PFSK-1 (cell line): Measurements from ENCODE around the gene U2AF1L4.

Source experiments
- FOXP2 ChIP-seq: optimal IDR thresholded peaks from 2 replicates; pipeline ENCODE3; 2011; ENCODE audit warnings: borderline replicate concordance, control low read depth, inconsistent platforms; ENCODE audit not compliant: insufficient read depth; ENCODE audit errors: extremely low read length, extremely low read depth
- POLR2AphosphoS5 ChIP-seq: IDR thresholded peaks from 2 replicates; pipeline ENCODE4 v1.6.1; 2012; ENCODE audit warnings: low read depth, mild to moderate bottlenecking, control low read depth, low read length, moderate library complexity
- SIN3A ChIP-seq: IDR thresholded peaks from 2 replicates; pipeline ENCODE4 v1.6.1; 2012; ENCODE audit warnings: mild to moderate bottlenecking, low read length, moderate library complexity, borderline replicate concordance; ENCODE audit not compliant: insufficient read depth
- TAF1 ChIP-seq: IDR thresholded peaks from 2 replicates; pipeline ENCODE4 v1.6.1; 2012; ENCODE audit warnings: low read length, control low read depth, borderline replicate concordance; ENCODE audit not compliant: insufficient read depth
- TF ChIP-seq, protein P1 (sequence below), 2 experiments: IDR thresholded peaks; 2 replicates each; pipeline versions ENCODE4 v1.6.1 to v1.8.0; 2011 to 2012; ENCODE audit warnings: low read depth in 2 of 2, low read length in 2 of 2, control low read depth in 1 of 2, inconsistent platforms in 1 of 2, mild to moderate bottlenecking in 1 of 2, moderate library complexity in 1 of 2; ENCODE audit not compliant: insufficient read depth in 1 of 2

Gene U2AF1L4

DNA sequence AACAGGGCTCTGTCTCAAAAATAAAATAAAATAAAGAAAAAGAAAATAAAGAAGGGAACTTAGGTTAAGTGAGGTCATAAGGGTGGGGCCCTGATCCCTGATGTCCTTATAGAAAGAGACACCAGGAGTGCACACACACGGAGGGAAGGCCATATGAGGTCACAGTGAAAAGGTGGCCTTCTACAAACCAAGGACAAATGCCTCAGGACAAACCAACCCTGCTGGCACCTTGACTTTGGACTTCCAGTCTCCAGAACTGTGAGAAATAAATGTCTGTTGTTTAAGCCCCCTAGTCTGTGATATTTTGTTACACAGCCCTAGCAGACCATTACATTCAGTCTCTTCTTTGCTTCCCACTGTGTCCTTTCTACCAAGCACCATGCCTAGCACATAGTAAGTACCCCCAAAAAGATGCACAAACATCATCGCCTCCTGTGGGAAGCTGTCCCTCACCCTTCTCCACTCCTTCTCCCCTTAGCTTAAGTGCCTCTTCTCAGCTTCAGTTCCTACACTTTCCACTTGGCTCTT is 49.3 kb downstream of the U2AF1L4 start:
- TF ChIP-seq, protein P1, sequence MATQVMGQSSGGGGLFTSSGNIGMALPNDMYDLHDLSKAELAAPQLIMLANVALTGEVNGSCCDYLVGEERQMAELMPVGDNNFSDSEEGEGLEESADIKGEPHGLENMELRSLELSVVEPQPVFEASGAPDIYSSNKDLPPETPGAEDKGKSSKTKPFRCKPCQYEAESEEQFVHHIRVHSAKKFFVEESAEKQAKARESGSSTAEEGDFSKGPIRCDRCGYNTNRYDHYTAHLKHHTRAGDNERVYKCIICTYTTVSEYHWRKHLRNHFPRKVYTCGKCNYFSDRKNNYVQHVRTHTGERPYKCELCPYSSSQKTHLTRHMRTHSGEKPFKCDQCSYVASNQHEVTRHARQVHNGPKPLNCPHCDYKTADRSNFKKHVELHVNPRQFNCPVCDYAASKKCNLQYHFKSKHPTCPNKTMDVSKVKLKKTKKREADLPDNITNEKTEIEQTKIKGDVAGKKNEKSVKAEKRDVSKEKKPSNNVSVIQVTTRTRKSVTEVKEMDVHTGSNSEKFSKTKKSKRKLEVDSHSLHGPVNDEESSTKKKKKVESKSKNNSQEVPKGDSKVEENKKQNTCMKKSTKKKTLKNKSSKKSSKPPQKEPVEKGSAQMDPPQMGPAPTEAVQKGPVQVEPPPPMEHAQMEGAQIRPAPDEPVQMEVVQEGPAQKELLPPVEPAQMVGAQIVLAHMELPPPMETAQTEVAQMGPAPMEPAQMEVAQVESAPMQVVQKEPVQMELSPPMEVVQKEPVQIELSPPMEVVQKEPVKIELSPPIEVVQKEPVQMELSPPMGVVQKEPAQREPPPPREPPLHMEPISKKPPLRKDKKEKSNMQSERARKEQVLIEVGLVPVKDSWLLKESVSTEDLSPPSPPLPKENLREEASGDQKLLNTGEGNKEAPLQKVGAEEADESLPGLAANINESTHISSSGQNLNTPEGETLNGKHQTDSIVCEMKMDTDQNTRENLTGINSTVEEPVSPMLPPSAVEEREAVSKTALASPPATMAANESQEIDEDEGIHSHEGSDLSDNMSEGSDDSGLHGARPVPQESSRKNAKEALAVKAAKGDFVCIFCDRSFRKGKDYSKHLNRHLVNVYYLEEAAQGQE (IDR thresholded peaks at IDR 0.05; ENCODE audit: insufficient read depth in 1 of 2, low read depth in 2 of 2, low read length in 2 of 2), result no peak
- TF ChIP-seq SIN3A (no peak), TAF1 (no peak), FOXP2 (no peak), POLR2AphosphoS5 (no peak)

DNA sequence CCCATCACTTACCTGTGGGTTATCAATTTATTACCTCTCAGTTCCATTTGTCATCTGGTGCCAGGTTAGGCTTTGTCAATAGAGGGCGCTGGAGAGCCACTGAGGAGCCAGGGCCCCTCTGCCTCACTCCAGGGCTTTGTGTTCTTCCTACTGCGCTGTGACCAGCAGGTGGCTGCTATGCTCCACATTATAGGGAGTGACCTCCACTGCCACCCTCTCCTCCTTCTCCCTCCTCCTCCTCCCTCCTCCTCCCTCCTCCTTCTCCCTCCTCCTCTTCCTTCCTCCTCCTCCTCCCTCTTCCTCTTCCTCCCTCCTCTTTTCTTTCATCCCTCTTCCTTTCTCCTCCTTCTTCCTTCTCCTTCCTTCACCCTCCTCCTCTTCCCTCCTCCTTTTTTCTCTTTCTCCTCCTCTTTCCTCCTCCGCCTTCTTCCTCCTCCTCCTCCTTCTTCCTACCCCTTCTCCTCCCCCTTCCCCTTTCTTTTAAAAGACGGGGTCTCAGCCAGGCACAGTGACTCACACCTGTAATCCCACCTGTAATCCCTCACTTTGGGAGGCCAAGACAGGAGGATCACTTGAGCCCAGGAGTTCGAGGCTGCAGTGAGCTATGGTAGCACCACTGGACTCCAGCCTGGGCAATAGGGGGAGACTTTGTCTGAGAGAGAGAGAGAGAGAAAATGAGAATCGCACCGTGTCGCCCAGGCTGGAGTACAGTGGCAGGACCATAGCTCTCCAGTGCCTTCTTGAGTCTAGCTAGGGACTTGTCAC is 51.2 kb downstream of the U2AF1L4 start:
- TF ChIP-seq TAF1 (no peak), FOXP2 (peak; percentile 42), SIN3A (no peak), POLR2AphosphoS5 (no peak)
- TF ChIP-seq, protein P1 (IDR thresholded peaks at IDR 0.05; ENCODE audit: insufficient read depth in 1 of 2, low read depth in 2 of 2, low read length in 2 of 2), result peak in 1 of 2 experiments; percentile 47; a peak in 1 of 4 replicates

DNA sequence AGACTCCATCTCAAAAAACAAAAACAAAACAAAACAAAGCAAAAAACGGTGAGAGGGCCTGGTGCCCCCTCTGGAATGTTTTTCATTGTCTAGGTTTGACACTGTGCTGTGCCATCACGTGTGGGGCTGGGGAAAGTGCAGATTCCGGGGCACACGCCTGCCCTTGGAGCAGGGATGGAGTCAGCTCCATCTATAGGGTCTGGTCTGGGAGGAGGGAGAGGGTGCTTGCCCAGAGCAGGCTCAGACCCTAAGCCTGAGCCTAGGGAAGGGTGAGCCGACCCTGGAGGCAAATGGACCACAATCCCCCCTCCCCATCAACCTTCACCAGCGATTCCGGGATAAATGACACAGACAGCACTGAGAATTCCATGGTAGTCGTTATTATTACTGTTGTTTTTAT is 51.8 kb downstream of the U2AF1L4 start:
- TF ChIP-seq FOXP2, result no peak
- TF ChIP-seq POLR2AphosphoS5, result no peak
- TF ChIP-seq, protein P1 (IDR thresholded peaks at IDR 0.05; ENCODE audit: insufficient read depth in 1 of 2, low read depth in 2 of 2, low read length in 2 of 2), result no peak
- TF ChIP-seq SIN3A, result no peak
- no peak for TF ChIP-seq TAF1
